HUES48 (cell line): ENCODE results near the gene TBC1D3B.

Experiments used
- H3K27ac ChIP-seq: one replicate; pipeline ENCODE4 v1.7.0; 2013; ENCODE audit warnings: low read depth, low read length, inconsistent platforms
- H3K27me3 ChIP-seq: 2 replicates; pipeline ENCODE4 v1.6.1; 2013; ENCODE audit warnings: mild to moderate bottlenecking, low read length; ENCODE audit not compliant: control insufficient read depth, insufficient read depth
- H3K36me3 ChIP-seq: 2 replicates; pipeline ENCODE4 v1.6.1; 2013; ENCODE audit warnings: low read length; ENCODE audit not compliant: control insufficient read depth, insufficient read depth
- H3K4me1 ChIP-seq: 2 replicates; pipeline ENCODE4 v1.6.1; 2013; ENCODE audit warnings: mild to moderate bottlenecking, low read length; ENCODE audit not compliant: control insufficient read depth, insufficient read depth
- H3K4me3 ChIP-seq: 2 replicates; pipeline ENCODE4 v1.5.1; 2013; ENCODE audit warnings: mild to moderate bottlenecking, low read depth, low read length
- H3K9ac ChIP-seq: 2 replicates; pipeline ENCODE4 v1.6.1; 2013; ENCODE audit warnings: mild to moderate bottlenecking, low read depth, low read length, moderate library complexity
- H3K9me3 ChIP-seq: 2 replicates; pipeline ENCODE4 v1.6.1; 2013; ENCODE audit warnings: low read length; ENCODE audit not compliant: control insufficient read depth, insufficient read depth

TBC1D3B gene

GRCh38 chr17:36152639-36153120 lies 23.8 kb downstream of the TBC1D3B start:
- H3K4me1 ChIP-seq, result peaks cover 4% of the 10 kb centered on the region; the same call in 1 of the 2 replicates
- no peaks in the 10 kb centered on the region for H3K9me3 ChIP-seq
- no peak overlapping the region for H3K9ac ChIP-seq
- no peaks in the 10 kb centered on the region for H3K27me3 ChIP-seq
- H3K27ac ChIP-seq, result no peak overlapping the region
- H3K4me3 ChIP-seq, result no peak overlapping the region
- no peaks in the 10 kb centered on the region for H3K36me3 ChIP-seq

- Histone ChIP-seq H3K27ac (no peak overlapping the region), H3K27me3 (no peaks in the 10 kb centered on the region), H3K9ac (no peak overlapping the region), H3K4me3 (no peak overlapping the region), H3K36me3 (no peaks in the 10 kb centered on the region), H3K4me1 (peaks cover 4% of the 10 kb centered on the region; the same call in 1 of the 2 replicates), H3K9me3 (no peaks in the 10 kb centered on the region)
Measured at GRCh38 chr17:36151891-36152638, 24.4 kb downstream of the TBC1D3B start.

- H3K27ac ChIP-seq, result no peak overlapping the region
- H3K4me1 ChIP-seq, result peaks cover 4% of the 10 kb centered on the region; the same call in 1 of the 2 replicates
- no peak overlapping the region for H3K9ac ChIP-seq
- H3K27me3 ChIP-seq, result no peaks in the 10 kb centered on the region
- H3K36me3 ChIP-seq, result no peaks in the 10 kb centered on the region
- H3K4me3 ChIP-seq, result no peak overlapping the region
- no peaks in the 10 kb centered on the region for H3K9me3 ChIP-seq
Measured at GRCh38 chr17:36149296-36149820, 27.1 kb downstream of the TBC1D3B start.

GRCh38 chr17:36148559-36149295 lies 27.7 kb downstream of the TBC1D3B start:
- H3K9ac ChIP-seq, result no peak overlapping the region
- H3K36me3 ChIP-seq, result no peaks in the 10 kb centered on the region
- H3K27ac ChIP-seq, result no peak overlapping the region
- H3K4me1 ChIP-seq, result peaks cover 4% of the 10 kb centered on the region; the same call in 1 of the 2 replicates
- H3K9me3 ChIP-seq, result no peaks in the 10 kb centered on the region
- H3K27me3 ChIP-seq, result no peaks in the 10 kb centered on the region
- H3K4me3 ChIP-seq, result no peak overlapping the region

- H3K36me3 ChIP-seq, result no peaks in the 10 kb centered on the region
- no peak overlapping the region for H3K27ac ChIP-seq
- no peak overlapping the region for H3K4me3 ChIP-seq
- H3K9ac ChIP-seq, result no peak overlapping the region
- H3K4me1 ChIP-seq, result peaks cover 4% of the 10 kb centered on the region; the same call in 1 of the 2 replicates
- no peaks in the 10 kb centered on the region for H3K27me3 ChIP-seq
- no peaks in the 10 kb centered on the region for H3K9me3 ChIP-seq
Measured at GRCh38 chr17:36147601-36148000, 28.8 kb downstream of the TBC1D3B start.

GRCh38 chr17:36144981-36145729 lies 31.3 kb downstream of the TBC1D3B start:
- Histone ChIP-seq H3K27me3 (no peaks in the 10 kb centered on the region), H3K9me3 (no peaks in the 10 kb centered on the region), H3K36me3 (no peaks in the 10 kb centered on the region), H3K4me1 (peaks cover 4% of the 10 kb centered on the region; the same call in 1 of the 2 replicates), H3K27ac (no peak overlapping the region), H3K4me3 (no peak overlapping the region), H3K9ac (no peak overlapping the region)

- Histone ChIP-seq H3K36me3 (no peaks in the 10 kb centered on the region), H3K27ac (no peak overlapping the region), H3K27me3 (no peaks in the 10 kb centered on the region), H3K4me1 (no peaks in the 10 kb centered on the region; the same call in 1 of the 2 replicates), H3K9me3 (no peaks in the 10 kb centered on the region), H3K4me3 (no peak overlapping the region), H3K9ac (no peak overlapping the region)
Measured at GRCh38 chr17:36144014-36144413, 32.4 kb downstream of the TBC1D3B start.

GRCh38 chr17:36142806-36143205 lies 33.6 kb downstream of the TBC1D3B start:
- Histone ChIP-seq H3K27me3 (no peaks in the 10 kb centered on the region), H3K9me3 (no peaks in the 10 kb centered on the region), H3K9ac (no peak overlapping the region), H3K27ac (no peak overlapping the region), H3K4me3 (no peak overlapping the region), H3K4me1 (no peaks in the 10 kb centered on the region), H3K36me3 (no peaks in the 10 kb centered on the region)

- Histone ChIP-seq H3K4me1 (no peaks in the 10 kb centered on the region), H3K9me3 (no peaks in the 10 kb centered on the region), H3K36me3 (no peaks in the 10 kb centered on the region), H3K9ac (no peak overlapping the region), H3K27ac (no peak overlapping the region), H3K4me3 (no peak overlapping the region), H3K27me3 (no peaks in the 10 kb centered on the region)
Measured at GRCh38 chr17:36142235-36142634, 34.2 kb downstream of the TBC1D3B start.

GRCh38 chr17:36136439-36136838 lies 40.0 kb downstream of the TBC1D3B start:
- Histone ChIP-seq H3K9ac (no peak overlapping the region), H3K27ac (no peak overlapping the region), H3K27me3 (no peaks in the 10 kb centered on the region), H3K4me3 (no peak overlapping the region), H3K9me3 (no peaks in the 10 kb centered on the region), H3K36me3 (no peaks in the 10 kb centered on the region), H3K4me1 (no peaks in the 10 kb centered on the region)
